Hematopoietic multipotent progenitor cell treated with erythropoietin and hydrocortisone succinate and interleukin-3 and kit ligand, for 8 days (in vitro differentiated cells): ENCODE results near the gene KIAA1328.
A peak's percentile ranks its signal among the peaks of the same experiment; 100 is the strongest.
"Not testable (repeated sequence)": the region's sequence is repeated elsewhere in the genome, so short reads cannot be mapped to it uniquely, and the experiment has no call there.

Experiments used
- DNase-seq: peaks from one replicate; pipeline ENCODE4 v3.0.0-alpha.2; 2015

KIAA1328 gene

DNA sequence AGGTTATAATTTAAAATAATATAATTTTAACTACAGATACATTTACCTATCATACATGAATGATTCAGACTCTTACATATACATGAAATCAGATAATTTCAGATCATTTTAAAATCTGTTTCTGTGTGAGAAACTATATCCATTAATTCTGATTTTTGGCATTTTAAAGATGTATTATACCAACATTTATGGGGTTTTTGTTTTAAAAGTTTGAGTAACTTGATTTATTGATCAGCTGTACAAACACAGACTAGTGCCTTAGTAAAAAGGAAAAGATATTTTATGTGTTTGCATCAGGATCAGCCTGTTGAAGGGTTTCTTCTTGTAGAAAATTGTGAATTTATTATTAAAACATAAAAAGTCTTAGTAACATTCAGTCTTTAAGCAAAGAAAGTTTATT lies 59.9 kb downstream of the KIAA1328 start:
- DNase-seq, result no peak

DNA sequence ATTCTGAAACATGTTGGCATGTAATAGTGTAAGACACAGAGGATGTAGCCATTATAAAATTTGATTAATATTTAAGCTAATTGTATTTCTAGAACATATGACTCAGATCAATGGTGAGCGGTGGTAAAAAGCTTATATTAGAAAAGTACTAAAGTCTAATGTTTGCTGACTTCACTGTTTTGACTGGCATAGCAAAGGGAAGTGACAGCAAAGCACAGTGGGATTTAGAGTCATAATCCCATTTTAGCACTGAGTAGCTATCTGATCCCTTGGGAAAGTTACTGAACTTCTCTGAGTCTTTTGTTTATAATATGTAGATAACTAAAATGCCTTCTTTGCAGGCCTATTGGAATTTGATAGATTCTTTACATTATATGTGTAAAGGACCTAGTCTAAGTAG lies 60.4 kb downstream of the KIAA1328 start:
- no peak for DNase-seq

DNA sequence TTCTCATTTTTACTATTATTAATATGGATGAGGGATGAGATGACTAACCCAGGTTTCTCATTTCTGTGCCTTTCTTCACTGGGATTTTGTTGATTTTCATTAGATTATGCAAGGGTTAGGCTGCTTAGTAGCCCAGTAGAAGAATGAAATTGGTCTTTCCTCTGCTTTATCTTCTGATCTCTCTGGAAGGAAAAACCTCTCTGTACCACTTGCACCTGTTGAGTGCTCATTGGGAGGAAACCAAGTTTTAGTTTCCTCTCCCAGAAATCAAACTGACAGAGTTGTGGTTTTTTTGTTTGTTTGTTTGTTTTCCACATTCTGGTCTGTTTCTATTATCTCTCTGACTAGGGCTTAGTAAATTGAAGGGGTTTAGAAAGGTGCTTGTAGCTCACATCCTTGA lies 60.8 kb downstream of the KIAA1328 start:
- no peak for DNase-seq

DNA sequence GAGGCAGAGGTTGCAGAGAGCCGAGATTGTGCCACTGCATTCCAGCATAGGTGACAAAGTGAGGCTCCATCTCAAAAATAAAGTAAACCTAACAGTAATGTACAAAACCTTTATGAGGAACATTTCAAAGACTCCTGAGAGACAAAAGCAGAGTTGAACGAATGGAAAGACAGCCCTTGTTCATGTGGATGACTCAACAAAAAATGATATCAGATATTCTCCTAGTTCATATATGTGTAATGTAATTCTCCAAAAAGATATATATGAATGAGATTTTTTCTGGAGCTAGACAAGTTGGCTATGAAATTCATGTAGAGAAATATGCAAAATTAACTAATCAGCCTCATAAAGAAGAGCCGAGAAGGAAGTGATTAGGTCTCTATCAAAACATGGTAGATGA lies 61.7 kb downstream of the KIAA1328 start:
- DNase-seq, result no peak

DNA sequence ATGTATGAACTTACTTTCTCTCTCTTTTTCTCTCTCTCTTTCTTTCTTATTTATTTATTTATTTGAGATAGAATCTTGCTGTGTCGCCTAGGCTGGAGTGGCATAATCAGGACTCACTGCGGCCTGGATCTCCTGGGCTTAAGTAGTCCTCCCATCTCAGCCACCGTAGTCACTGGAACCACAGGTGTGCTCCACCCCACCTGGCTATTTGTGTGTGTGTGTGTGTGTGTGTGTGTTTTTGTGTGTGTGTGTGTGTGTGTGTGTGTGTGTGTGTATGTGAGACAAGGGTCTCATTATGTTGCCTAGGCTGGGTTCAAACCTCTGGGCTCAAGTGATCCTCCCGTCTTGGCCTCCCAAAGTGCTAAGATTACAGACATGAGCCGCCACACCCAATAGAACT lies 64.3 kb downstream of the KIAA1328 start:
- DNase-seq, result no peak

DNA sequence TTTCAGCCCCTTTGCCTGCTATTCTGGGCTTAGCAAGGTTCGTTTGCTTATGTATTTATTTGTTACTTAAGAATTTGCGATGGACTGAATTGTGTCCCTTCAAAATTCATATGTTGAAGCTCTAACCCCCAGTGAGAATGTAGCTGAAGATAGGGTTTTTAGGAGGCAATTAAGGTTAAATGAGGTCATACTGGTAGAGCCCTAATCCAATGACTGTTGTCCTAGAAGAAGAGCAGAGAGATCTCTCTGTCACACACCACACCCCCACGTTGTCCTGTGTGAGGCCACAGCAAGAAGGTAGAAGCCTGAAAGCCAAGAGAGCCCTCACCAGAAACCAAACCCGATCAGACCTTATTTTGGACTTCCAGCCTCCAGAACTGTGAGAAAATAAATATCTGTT lies 66.7 kb downstream of the KIAA1328 start:
- DNase-seq, result peak; percentile 40

DNA sequence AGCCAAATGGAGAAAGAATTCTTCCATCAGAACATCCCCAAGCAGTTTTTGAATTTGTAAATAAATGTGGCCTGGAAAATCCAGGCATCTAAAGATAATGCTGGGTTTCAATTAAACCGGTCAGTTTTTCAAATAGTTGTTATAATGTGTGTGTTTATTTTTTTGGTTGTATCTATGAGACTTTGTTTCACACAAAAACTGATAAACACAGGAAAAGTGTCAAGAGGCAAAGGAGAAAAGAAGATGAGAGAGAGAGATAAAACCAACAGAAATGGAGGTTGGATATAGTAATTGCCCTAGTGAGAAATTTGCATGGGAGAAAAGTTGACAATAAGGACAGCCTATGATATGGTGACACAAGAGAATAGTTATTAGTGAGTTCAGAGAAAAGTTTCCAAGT lies 68.3 kb downstream of the KIAA1328 start:
- DNase-seq, result no peak

DNA sequence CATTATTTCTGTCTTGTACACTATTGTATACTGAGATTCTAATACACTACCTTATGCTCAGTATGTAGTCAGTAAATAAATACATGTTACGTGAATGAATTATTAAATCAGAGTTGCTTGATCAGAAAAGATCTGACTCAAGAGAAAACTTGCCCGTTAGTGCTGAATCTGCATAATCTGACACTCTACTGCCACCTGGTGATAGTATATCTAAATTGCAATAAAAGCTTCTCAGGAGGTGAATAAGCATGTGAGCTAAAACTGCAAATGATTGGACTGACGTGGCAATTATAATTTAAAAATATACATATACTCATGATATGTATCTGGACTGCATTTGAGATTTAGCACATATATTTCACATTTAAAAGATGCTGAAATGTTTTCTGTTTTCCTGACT lies 70.4 kb downstream of the KIAA1328 start:
- peak; percentile 81 for DNase-seq

DNA sequence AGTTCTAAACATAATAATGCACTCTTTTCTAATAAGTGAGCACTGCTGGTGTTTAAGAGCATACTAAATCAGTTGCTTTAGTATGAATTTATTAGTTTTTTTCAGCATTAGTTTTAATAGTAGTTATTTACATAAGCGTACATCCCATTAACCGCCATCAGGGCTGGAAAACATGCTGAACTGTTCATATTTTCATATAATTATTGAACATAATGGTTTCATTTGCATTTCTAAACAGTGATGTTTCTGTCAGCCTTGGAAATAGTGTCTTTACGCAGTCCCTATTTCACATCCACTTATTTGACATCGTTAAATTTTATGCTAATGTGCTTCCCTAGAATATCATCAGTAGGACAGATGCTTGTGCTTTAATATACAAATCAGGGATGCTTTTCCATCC lies 71.5 kb downstream of the KIAA1328 start:
- DNase-seq, result no peak

DNA sequence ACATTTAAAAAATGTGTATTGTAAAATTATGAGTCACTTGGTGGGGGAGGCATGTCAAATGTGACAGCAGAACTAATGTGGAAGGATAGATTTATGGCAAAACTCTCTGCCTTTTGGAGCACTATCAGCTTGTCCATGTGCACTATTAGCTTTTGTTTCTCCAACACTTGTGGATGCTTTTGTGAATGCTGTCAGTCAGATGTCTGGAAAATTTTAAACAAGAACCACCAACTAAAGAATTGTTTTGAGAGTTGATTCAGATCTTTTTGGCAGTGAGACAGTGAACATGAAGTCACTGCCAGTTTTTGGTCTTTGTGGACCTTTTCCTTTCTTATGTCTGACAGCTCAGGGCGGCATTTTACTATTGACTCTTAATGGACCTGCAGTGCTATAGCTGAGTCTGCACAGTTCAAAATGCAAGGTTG lies 72.4 kb downstream of the KIAA1328 start:
- no peak for DNase-seq

DNA sequence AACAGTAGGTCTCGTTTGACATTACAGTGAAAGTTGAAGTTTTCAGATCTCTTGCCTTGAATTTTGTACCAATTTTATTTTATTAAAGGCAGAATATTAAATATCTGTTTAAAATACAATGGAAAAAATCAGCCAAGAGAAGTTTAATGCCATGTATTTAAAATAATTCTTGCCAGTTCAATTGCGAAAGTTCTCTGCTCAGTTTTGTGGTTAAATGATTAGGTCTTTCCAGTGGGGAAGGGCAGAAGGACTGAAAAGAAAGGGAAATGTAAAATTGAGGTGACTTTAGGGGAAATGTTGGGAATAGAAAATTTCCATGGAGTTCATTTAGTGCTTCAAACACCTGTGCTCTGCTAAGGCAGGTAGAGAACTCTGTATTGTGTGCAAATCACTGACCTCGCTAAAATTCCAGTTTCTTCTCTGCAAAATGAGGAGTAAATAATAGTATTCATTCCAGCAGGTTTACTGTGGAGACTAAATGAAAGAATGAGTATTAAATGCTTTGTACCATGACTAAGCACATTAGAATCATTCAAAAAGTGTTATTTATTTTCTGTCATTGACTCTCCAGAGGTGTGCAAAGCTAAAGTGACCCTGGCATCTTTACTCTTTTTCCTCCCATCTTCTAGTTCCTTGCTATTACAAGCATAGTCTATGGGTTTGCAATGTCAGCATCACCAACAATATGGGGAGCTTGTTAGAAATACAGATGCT lies 74.4 kb downstream of the KIAA1328 start:
- DNase-seq, result no peak

DNA sequence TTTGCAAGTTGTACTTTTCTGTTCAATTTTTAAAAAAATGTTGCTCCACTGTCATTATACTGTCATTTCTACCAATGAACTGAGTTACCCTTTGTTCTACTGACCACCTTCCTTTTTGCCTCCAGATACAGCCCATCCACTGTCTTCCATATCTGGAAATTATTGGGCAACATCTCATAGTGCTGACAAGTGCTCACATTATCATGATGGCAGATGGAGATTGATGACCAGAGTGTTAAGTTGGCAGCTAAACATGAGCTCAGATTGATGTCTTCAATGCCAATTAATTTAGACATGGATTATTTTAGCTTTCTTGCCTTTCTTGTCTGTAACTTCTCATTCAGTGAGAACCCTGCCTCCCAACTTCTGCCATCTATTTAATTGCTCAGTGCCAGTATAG lies 76.6 kb downstream of the KIAA1328 start:
- DNase-seq, result no peak

DNA sequence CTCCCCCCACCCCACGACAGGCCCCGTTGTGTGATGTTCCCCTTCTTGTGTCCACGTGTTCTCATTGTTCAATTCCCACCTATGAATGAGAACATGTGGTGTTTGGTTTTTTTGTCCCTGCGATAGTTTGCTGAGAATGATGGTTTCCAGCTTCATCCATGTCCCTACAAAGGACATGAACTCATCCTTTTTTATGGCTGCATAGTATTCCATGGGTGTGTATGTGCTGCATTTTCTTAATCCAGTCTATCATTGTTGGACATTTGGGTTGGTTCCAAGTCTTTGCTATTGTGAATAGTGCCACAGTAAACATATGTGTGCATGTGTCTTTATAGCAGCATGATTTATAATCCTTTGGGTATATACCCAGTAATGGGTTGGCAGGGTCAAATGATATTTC lies 80.4 kb downstream of the KIAA1328 start:
- DNase-seq, result not testable (repeated sequence)

DNA sequence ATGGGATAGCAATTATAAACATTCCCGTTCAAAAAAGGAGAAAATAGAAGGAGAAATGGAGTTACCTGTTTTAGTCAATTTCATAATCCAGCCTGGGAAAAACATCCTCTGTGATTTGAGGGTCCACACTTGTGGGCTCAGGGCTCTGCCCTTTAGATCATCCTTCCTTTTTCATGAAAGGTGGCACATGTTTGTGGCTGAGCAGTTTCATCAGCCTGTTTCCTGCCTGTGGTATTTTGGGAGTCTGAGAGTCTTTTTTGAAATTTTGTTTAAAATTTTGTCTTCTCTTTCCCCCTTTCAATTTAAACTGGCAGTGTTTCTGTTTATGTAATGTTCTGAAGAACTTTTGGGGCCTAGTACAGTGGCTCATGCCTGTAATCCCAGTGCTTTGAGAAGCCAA lies 84.0 kb downstream of the KIAA1328 start:
- DNase-seq, result no peak

DNA sequence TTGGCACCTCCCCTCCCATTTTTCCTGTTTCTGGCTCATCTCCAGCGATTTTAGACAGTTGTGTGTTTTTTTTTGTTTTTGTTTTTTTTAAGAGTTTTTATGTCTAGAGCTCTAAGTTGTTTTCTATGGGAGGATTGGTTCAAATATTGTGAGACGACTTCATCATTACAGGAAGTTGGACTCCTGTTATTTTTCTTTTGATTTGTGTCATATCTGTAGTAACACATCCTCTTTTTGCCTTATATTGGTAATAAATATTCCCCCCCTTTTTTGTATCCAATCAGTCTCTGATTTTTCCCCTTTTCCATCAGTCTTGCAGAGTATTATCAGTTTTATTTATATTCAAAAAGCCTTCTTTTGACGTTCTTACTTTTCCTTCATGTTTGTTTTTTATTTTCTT lies 89.0 kb downstream of the KIAA1328 start:
- DNase-seq, result no peak

DNA sequence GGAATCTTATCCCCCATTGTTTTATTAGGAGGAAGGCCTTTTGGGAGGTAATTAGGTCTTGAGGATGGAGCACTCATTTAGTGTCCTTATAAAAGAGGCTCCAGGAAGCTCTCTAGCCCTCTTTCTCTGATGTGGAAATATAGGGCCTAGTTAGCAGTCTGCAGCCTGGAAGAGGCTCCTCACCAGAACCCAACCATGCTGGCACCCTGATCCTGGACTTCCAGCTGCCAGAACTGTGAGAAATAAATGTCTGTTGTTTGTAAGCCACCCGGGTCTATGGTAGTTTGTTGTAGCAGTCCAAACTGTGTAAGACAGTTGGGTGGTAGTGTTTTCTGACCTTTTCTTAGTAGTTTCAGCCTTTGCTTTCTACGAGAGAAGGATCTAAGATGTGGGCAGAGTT lies 100.7 kb downstream of the KIAA1328 start:
- no peak for DNase-seq

DNA sequence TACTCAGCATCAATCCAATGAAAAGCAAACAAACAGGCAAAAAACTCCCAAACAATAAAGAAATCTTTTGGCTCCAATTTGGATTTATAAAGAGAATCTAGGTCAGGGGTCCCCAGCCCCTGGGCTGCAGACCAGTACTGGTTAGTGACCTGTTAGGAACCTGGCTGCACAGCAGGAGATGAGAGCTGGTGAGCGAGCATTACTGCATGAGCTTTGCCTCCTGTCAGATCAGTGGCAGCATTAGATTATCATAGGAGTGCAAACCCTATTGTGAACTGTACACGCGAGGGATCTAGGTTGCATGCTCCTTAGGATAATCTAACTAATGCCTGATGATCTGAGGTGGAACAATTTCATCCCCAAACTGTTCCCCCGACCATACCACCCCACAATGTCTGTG lies 102.2 kb downstream of the KIAA1328 start:
- no peak for DNase-seq

DNA sequence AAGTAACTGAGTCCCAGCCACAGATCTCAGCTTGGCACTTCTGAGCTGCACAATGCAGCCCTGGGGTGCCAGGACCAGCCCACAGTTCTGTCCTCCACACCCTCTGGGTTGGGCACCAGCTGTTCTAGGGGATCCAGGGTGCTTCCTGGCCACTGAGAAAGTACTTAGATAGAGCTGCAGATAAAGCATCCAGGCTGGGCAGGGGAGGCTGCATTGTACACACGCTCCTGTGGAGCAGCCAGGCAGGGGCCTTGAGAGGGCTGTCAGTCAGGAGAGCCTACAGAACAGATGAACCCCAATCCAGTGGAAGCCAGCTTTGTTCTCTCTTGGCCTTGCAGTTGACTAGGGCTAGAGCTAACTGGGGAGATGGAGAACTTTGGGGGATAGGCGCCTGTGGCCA lies 104.6 kb downstream of the KIAA1328 start:
- DNase-seq, result no peak

DNA sequence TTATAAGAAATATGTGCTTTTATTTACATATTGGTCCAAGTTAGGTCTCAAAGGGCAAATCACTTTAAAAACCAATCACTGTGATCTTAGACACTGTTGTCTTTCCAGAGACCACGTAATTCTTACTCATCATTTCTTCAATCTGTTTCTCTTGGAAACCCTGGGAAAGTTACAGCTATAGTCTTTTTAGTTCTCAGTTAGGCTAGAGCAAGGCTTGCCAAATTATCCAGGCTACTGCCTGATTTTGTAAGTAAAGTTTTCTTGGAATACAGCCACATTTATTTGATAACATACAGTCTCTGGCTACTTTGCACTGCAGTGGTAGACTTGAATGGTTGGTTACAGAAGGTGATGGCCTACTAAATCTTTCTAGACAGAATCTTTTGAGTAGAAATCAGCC lies 106.0 kb downstream of the KIAA1328 start:
- no peak for DNase-seq

DNA sequence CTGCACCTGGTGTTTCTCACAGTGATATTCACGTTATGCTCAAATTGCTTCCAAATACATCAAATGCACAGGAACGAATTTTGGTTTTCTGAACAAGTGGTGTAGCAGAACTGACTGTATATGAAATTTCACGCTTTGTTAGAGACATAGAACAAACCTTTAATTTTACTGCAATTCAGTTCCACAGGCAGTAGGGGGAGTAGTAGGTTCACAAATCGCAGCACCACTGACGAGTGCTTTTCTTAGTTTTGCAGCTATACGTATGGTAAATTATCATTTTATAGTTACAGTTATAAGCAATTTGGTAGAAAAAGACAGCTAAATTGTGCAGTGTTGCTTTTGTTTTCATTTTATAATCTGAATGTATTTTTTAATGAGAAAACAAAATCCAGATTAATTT lies 113.3 kb downstream of the KIAA1328 start:
- peak; percentile 59 for DNase-seq

DNA sequence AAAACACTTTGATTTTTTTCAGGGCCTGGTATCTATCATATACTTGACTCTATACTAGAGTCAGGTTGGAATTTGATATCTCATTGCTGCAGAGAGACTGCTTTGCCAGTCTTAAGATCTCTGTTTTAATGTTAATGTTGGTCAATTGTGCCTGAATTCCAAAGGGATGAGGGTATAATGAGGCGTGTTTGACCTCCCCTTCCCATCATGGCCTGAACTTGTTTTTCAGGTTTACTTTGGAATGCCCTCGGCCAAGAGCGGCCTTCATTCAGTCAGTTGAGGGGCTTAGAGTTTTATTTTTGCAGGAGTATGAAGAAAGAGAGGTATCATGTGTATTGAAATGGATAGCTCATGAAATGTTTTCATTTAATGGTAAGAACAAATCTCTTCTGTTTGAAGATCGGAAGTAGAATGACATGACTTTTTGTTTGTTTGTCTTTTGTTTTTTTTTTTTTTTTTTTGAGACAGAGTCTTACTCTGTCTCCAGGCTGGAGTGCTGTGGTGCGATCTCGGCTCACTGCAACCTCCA lies 119.0 kb downstream of the KIAA1328 start:
- no peak for DNase-seq

DNA sequence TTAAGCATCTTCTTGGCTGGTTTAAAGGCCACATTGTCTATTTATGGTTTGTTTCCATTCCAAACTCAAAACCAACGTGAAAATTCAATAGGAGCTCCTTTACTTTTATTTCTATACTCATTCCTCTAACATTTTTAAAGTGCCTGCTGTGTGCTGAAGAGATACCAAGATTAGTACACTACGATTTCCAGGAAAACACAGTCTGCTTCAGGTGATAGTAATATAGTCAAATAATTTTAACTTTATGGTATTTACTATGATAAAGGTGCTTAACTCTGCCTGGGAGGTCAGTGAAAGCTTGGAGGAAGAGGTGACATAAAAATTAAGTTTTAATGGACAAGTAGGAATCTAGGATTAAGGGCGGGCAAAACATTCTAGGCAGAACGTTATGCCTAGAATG lies 121.4 kb downstream of the KIAA1328 start:
- peak; percentile 59 for DNase-seq

DNA sequence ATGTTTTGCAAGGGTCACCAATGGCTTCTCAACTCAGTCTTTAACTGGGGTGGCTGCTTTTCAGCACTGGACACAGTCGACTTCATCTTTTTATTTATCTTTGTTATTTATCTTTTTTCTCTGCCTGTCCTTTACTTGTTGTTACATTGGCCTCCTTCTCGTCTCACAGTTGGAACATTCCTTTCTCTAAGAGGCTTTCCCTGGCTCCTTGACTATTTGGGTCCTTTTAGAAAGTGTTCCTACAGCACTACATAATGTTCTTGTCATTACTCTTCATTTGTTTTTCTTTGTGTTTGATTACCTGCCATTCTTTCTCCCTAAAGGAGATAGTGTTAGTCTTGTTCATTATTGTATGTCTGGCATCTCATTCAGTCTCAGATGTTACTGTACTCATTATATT lies 122.0 kb downstream of the KIAA1328 start:
- no peak for DNase-seq

DNA sequence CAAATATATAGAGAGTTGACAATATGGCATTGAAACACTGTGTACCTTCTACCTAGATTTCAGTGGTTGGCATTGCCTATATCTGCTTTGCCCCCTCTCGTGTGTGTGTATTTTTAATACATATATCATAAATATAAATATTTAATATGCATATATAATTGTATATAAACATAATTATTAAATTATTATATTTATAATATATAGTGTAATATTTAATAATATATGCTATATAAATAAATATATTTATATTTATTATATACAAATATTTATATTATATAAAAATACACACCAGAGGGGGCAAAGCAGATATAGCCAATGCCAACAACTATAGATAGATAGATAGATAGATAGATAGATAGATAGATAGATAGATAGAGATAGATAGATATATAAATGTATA lies 124.1 kb downstream of the KIAA1328 start:
- no peak for DNase-seq

DNA sequence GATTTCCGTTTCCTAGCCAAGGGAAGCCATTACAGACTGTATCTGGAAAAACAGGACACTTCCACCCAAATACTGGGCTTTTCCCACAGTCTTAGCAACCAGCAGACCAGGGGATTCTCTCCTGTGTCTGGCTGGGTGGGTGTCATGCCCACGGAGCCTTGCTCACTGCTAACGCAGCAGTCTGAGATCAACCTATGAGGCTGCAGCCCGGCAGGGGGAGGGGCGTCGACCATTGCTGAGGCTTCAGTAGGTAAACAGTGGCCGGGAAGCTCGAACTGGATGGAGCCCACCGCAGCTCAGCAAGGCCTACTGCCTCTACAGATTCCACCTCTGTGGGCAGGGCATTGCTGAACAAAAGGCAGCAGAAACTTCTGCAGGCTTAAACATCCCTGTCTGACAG lies 131.1 kb downstream of the KIAA1328 start:
- no peak for DNase-seq
